ENCODE measurements around the gene HSPA1A.
"Not testable (repeated sequence)": the region's sequence is repeated elsewhere in the genome, so short reads cannot be mapped to it uniquely, and the experiment has no call there.

HSPA1A gene

DNA sequence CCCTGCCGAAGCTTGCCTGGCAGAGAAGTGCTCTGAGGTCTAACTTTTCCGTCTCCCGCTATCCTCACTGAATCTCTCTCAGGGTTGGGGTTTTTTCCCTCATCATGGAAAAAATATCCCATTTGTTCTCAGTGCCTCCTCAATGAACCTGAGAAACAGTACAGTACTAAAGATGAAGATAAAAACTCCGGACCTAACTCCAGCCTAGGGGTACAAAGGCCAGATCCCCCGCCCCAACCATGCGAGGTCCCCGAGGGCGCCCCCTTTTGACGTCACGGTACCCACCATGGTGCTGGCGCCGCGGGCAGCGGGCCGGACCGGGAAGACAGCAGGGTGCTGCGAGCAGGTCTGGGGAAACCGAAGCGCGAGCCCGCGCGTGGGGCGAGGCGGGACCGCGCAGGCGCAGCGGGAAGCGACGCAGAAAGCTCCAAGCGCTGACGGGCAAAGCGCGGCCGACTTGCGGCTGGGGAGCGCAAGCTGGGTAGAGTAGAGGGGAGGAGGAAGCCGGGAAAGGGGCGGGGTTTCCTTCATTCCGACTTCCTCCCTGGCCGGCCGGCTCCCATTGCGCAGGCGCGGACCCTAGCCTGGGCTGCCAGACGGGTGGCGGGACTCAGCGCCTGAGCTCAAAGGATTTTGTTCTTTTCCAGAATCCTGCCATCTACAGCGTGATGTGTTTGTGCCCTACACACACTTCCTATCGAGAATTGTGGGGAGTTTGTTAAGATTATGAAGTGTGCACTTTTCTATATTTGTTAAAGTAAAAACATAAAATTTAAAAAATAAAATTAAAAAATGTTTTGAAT lies 8.7 kb upstream of the HSPA1A start, which contains the start of gene LSM2:
Gene LSM2, minus strand, starts transcription at position 497 of the 803 bp plus-strand sequence. Its CDS starts 209 bp downstream, at position 288.
- Histone ChIP-seq H2BK120ac (ENCODE audit: low read depth, low read length) (no peak within 1 kb of the TSS), H3K9me3 (replicated peaks in 1 of 2; ENCODE audit: control insufficient read depth in 2 of 2, insufficient read depth in 1 of 2, low read depth in 1 of 2, low read length in 2 of 2) (no peaks in the 10 kb centered on the region), H4K91ac (ENCODE audit: low read depth, low read length, poor library complexity) (no peak within 1 kb of the TSS), H2AFZ (ENCODE audit: low read length) (peak within 1 kb of the TSS; percentile 98), H2AK5ac (ENCODE audit: low read depth, low read length) (no peak within 1 kb of the TSS), H3K18ac (ENCODE audit: low read length) (peak within 1 kb of the TSS; percentile 99), H3K27me3 (ENCODE audit: control insufficient read depth in 3 of 3, insufficient read depth in 3 of 3, low read depth in 1 of 3, low read length in 3 of 3) (no peaks in the 10 kb centered on the region), H3K79me1 (ENCODE audit: low read depth, low read length) (peaks cover 2% of the 10 kb centered on the region), H3K9ac (ENCODE audit: low read depth, low read length, poor library complexity) (peak within 1 kb of the TSS; percentile 98), H3K4ac (ENCODE audit: low read length) (no peak within 1 kb of the TSS), H2BK15ac (ENCODE audit: low read length) (no peak within 1 kb of the TSS), H4K8ac (ENCODE audit: low read depth, low read length) (no peak within 1 kb of the TSS), H3K36me3 (replicated peaks in 1 of 2; ENCODE audit: control insufficient read depth in 2 of 2, insufficient read depth in 2 of 2, low read length in 2 of 2) (peaks cover 3 to 32% of the 10 kb centered on the region in 2 donors), H2BK5ac (ENCODE audit: low read length) (no peak within 1 kb of the TSS), H3K27ac (replicated peaks; ENCODE audit: low read length) (peak within 1 kb of the TSS; percentile 96), H3K4me2 (ENCODE audit: insufficient read depth, low read length, poor library complexity, severe bottlenecking) (peak within 1 kb of the TSS; percentile 74), H3K4me3 (ENCODE audit: low read length in 2 of 2) (peak within 1 kb of the TSS; percentile 76 to 100), H3K14ac (ENCODE audit: low read length) (peak within 1 kb of the TSS; percentile 39), H2BK12ac (ENCODE audit: low read length) (no peak within 1 kb of the TSS), H3K4me1 (ENCODE audit: control insufficient read depth in 2 of 2, insufficient read depth in 1 of 2, low read depth in 1 of 2, low read length in 2 of 2) (peaks cover 2% of the 10 kb centered on the region in 2 donors), H3K23ac (ENCODE audit: low read depth, low read length, poor library complexity) (peak within 1 kb of the TSS; percentile 97)
- peak; percentile 98 for DNase-seq (ENCODE audit: low spot score)
- WGBS, 2 donors (ENCODE audit: extremely low coverage in 2 of 2, insufficient read length in 2 of 2, insufficient replicate concordance in 1 of 2): no CpG with 5 or more reads among the region's 51 CpGs

DNA sequence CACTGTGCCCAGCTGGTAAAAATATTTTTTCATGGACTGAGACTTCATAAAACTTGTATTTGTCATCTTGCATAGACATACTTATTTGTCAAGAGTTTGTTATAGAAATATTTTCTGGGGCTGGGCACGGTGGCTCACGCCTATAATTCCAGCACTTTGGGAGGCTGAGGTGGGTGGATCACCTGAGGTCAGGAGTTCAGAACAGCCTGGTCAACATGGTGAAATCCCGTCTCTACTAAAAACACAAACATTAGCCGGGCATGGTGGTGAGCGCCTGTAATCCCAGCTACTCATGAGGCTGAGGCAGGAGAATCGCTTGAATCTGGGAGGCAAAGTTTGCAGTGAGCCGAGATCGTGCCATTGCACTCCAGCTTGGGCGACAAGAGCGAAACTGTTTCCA lies 6.7 kb upstream of the HSPA1A start:
- not testable (repeated sequence) for H3K9me3 ChIP-seq (replicated peaks in 1 of 2; ENCODE audit: control insufficient read depth in 2 of 2, insufficient read depth in 1 of 2, low read depth in 1 of 2, low read length in 2 of 2); H3K4ac ChIP-seq (ENCODE audit: low read length); H2AK5ac ChIP-seq (ENCODE audit: low read depth, low read length); H3K27me3 ChIP-seq (ENCODE audit: control insufficient read depth in 3 of 3, insufficient read depth in 3 of 3, low read depth in 1 of 3, low read length in 3 of 3); H3K4me3 ChIP-seq (ENCODE audit: low read length in 2 of 2); H4K91ac ChIP-seq (ENCODE audit: low read depth, low read length, poor library complexity); H2BK15ac ChIP-seq (ENCODE audit: low read length); DNase-seq (ENCODE audit: low spot score); H3K9ac ChIP-seq (ENCODE audit: low read depth, low read length, poor library complexity); H3K27ac ChIP-seq (replicated peaks; ENCODE audit: low read length); H3K79me1 ChIP-seq (ENCODE audit: low read depth, low read length); H3K23ac ChIP-seq (ENCODE audit: low read depth, low read length, poor library complexity); H3K4me2 ChIP-seq (ENCODE audit: insufficient read depth, low read length, poor library complexity, severe bottlenecking); H4K8ac ChIP-seq (ENCODE audit: low read depth, low read length); H2BK120ac ChIP-seq (ENCODE audit: low read depth, low read length); H2BK12ac ChIP-seq (ENCODE audit: low read length); H3K4me1 ChIP-seq (ENCODE audit: control insufficient read depth in 2 of 2, insufficient read depth in 1 of 2, low read depth in 1 of 2, low read length in 2 of 2); H3K18ac ChIP-seq (ENCODE audit: low read length); H3K14ac ChIP-seq (ENCODE audit: low read length); H2AFZ ChIP-seq (ENCODE audit: low read length); H2BK5ac ChIP-seq (ENCODE audit: low read length)
- no CpG with 5 or more reads among the region's 10 CpGs for WGBS, 2 donors (ENCODE audit: extremely low coverage in 2 of 2, insufficient read length in 2 of 2, insufficient replicate concordance in 1 of 2)
- H3K36me3 ChIP-seq (replicated peaks in 1 of 2; ENCODE audit: control insufficient read depth in 2 of 2, insufficient read depth in 2 of 2, low read length in 2 of 2): peaks cover 0 to 17% of the 10 kb centered on the region in 2 donors

DNA sequence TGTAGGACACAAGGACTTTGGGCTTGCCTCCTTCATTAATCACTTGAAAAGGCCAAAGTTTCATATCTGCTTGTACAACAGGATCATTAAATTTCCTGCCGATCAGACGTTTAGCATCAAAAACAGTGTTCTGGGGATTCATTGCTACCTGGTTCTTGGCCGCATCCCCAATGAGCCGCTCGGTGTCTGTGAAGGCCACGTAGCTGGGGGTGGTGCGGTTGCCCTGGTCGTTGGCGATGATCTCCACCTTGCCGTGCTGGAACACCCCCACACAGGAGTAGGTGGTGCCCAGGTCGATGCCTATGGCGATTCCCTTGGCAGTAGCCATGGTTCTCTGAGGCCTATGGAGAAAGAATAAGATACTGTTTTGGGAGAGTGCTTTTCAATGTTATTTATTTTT lies 3.7 kb upstream of the HSPA1A start:
- no peak overlapping the region for H3K27ac ChIP-seq (replicated peaks; ENCODE audit: low read length)
- no CpG with 5 or more reads among the region's 12 CpGs for WGBS, 2 donors (ENCODE audit: extremely low coverage in 2 of 2, insufficient read length in 2 of 2, insufficient replicate concordance in 1 of 2)
- peaks cover 0 to 6% of the 10 kb centered on the region in 2 donors for H3K9me3 ChIP-seq (replicated peaks in 1 of 2; ENCODE audit: control insufficient read depth in 2 of 2, insufficient read depth in 1 of 2, low read depth in 1 of 2, low read length in 2 of 2)
- H3K27me3 ChIP-seq (ENCODE audit: control insufficient read depth in 3 of 3, insufficient read depth in 3 of 3, low read depth in 1 of 3, low read length in 3 of 3): no peaks in the 10 kb centered on the region
- H2AK5ac ChIP-seq (ENCODE audit: low read depth, low read length): peak overlapping the region; percentile 57
- H2BK5ac ChIP-seq (ENCODE audit: low read length): no peak overlapping the region
- no peaks in the 10 kb centered on the region for H3K36me3 ChIP-seq (replicated peaks in 1 of 2; ENCODE audit: control insufficient read depth in 2 of 2, insufficient read depth in 2 of 2, low read length in 2 of 2)
- peak overlapping the region; percentile 66 for H2BK12ac ChIP-seq (ENCODE audit: low read length)
- peak overlapping the region; percentile 46 for H2BK15ac ChIP-seq (ENCODE audit: low read length)
- no peak overlapping the region for H4K8ac ChIP-seq (ENCODE audit: low read depth, low read length)
- H3K23ac ChIP-seq (ENCODE audit: low read depth, low read length, poor library complexity): no peak overlapping the region
- no peak overlapping the region for H3K4me3 ChIP-seq (ENCODE audit: low read length in 2 of 2)
- no peaks in the 10 kb centered on the region for H3K79me1 ChIP-seq (ENCODE audit: low read depth, low read length)
- H4K91ac ChIP-seq (ENCODE audit: low read depth, low read length, poor library complexity): no peak overlapping the region
- no peak overlapping the region for H3K9ac ChIP-seq (ENCODE audit: low read depth, low read length, poor library complexity)
- H3K4me1 ChIP-seq (ENCODE audit: control insufficient read depth in 2 of 2, insufficient read depth in 1 of 2, low read depth in 1 of 2, low read length in 2 of 2): peaks cover 0 to 5% of the 10 kb centered on the region in 2 donors
- no peak overlapping the region for H2BK120ac ChIP-seq (ENCODE audit: low read depth, low read length)
- H3K18ac ChIP-seq (ENCODE audit: low read length): no peak overlapping the region
- no peak overlapping the region for H3K4ac ChIP-seq (ENCODE audit: low read length)
- H3K14ac ChIP-seq (ENCODE audit: low read length): no peak overlapping the region
- DNase-seq (ENCODE audit: low spot score): no peak
- no peak overlapping the region for H3K4me2 ChIP-seq (ENCODE audit: insufficient read depth, low read length, poor library complexity, severe bottlenecking)
- no peak overlapping the region for H2AFZ ChIP-seq (ENCODE audit: low read length)

DNA sequence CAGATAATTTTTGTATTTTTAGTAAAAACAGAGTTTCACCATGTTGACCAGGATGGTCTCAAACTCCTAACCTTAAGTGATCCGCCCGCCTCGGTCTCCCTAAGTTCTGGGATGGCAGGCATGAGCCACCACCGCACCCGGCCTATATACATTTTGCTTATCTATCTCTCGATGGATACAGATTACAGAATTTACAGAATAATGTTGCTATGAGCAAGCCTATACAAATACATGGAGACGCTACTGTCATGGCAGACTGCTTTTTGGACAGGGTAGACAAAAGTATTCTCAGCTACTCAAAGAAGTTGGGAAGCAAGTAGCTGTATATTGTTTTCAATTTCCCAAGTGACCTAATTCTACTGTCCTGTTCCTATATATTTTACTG lies 1.9 kb upstream of the HSPA1A start:
- Histone ChIP-seq H2BK5ac (ENCODE audit: low read length) (no peak overlapping the region), H3K9me3 (replicated peaks in 1 of 2; ENCODE audit: control insufficient read depth in 2 of 2, insufficient read depth in 1 of 2, low read depth in 1 of 2, low read length in 2 of 2) (peaks cover 1 to 6% of the 10 kb centered on the region in 2 donors), H3K9ac (ENCODE audit: low read depth, low read length, poor library complexity) (no peak overlapping the region), H2BK15ac (ENCODE audit: low read length) (no peak overlapping the region), H3K4ac (ENCODE audit: low read length) (no peak overlapping the region), H2AFZ (ENCODE audit: low read length) (no peak overlapping the region), H3K18ac (ENCODE audit: low read length) (no peak overlapping the region), H2BK120ac (ENCODE audit: low read depth, low read length) (no peak overlapping the region), H4K8ac (ENCODE audit: low read depth, low read length) (no peak overlapping the region), H3K27me3 (ENCODE audit: control insufficient read depth in 3 of 3, insufficient read depth in 3 of 3, low read depth in 1 of 3, low read length in 3 of 3) (no peaks in the 10 kb centered on the region), H3K27ac (replicated peaks; ENCODE audit: low read length) (peak overlapping the region; percentile 81), H4K91ac (ENCODE audit: low read depth, low read length, poor library complexity) (no peak overlapping the region), H2BK12ac (ENCODE audit: low read length) (no peak overlapping the region), H2AK5ac (ENCODE audit: low read depth, low read length) (no peak overlapping the region), H3K79me1 (ENCODE audit: low read depth, low read length) (no peaks in the 10 kb centered on the region), H3K4me2 (ENCODE audit: insufficient read depth, low read length, poor library complexity, severe bottlenecking) (no peak overlapping the region), H3K14ac (ENCODE audit: low read length) (no peak overlapping the region), H3K4me3 (ENCODE audit: low read length in 2 of 2) (no peak overlapping the region), H3K36me3 (replicated peaks in 1 of 2; ENCODE audit: control insufficient read depth in 2 of 2, insufficient read depth in 2 of 2, low read length in 2 of 2) (no peaks in the 10 kb centered on the region), H3K23ac (ENCODE audit: low read depth, low read length, poor library complexity) (no peak overlapping the region), H3K4me1 (ENCODE audit: control insufficient read depth in 2 of 2, insufficient read depth in 1 of 2, low read depth in 1 of 2, low read length in 2 of 2) (peaks cover 0 to 6% of the 10 kb centered on the region in 2 donors)
- DNase-seq (ENCODE audit: low spot score): no peak
- no CpG with 5 or more reads among the region's 7 CpGs for WGBS, 2 donors (ENCODE audit: extremely low coverage in 2 of 2, insufficient read length in 2 of 2, insufficient replicate concordance in 1 of 2)

All from neuronal stem cell (in vitro differentiated cells).